Measurements from ENCODE around the gene LARGE1.
"Not testable (repeated sequence)": the region's sequence is repeated elsewhere in the genome, so short reads cannot be mapped to it uniquely, and the experiment has no call there.

The LARGE1 gene

GRCh38 chr22:33883961-33884808 lies 36.1 kb downstream of the LARGE1 start:
- no peak for DNase-seq (ENCODE audit: low read depth)

- no peak for DNase-seq (ENCODE audit: low read depth)
Observed at GRCh38 chr22:33883561-33883960, 36.7 kb downstream of the LARGE1 start.

DNA sequence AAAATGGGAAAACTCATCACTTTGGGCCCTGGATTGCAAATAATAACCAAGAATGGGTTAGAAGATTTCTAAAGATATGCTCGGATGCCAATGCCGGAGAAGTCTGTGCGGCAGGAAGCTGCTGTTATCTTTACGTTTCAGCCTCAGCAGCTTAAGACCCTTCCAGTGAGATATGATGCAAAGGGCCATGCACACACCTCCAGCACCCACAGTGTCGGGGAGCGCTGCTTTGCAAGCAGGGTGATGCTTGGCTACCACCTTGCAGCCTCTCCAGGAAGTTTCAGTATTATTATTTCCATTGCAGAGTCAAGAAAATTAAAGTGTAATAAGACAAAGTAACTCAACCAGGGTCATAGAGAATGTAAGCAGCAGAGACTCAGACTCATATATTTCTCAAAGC lies 37.3 kb downstream of the LARGE1 start:
- no peak for DNase-seq (ENCODE audit: low read depth)

GRCh38 chr22:33880986-33881385 lies 39.3 kb downstream of the LARGE1 start:
- DNase-seq (ENCODE audit: low read depth), result no peak

DNA sequence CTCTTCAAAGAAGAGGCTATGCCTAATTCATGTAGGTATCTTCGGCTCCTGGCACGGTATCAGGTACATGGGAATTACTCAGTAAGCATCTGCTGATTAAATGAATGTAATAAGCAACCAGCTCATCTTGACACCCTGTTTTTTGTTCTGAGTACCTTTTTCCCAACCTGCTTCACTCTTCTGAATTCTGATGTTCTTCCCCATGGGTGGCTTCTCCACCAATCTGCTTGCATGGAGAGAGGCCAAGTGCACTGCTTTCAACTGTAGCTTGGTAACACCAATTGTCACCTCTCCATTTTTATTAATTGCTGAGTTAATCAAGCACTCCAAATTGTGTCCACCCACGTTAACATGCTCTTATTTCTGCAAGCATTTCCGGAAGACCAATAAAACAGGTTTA lies 40.5 kb downstream of the LARGE1 start:
- DNase-seq (ENCODE audit: low read depth), result no peak

- no peak for DNase-seq (ENCODE audit: low read depth)
Observed at GRCh38 chr22:33875316-33875715, 45.0 kb downstream of the LARGE1 start.

- no peak for DNase-seq (ENCODE audit: low read depth)
Observed at GRCh38 chr22:33874206-33874605, 46.1 kb downstream of the LARGE1 start.

GRCh38 chr22:33873666-33874065 lies 46.6 kb downstream of the LARGE1 start:
- DNase-seq (ENCODE audit: low read depth), result no peak

DNA sequence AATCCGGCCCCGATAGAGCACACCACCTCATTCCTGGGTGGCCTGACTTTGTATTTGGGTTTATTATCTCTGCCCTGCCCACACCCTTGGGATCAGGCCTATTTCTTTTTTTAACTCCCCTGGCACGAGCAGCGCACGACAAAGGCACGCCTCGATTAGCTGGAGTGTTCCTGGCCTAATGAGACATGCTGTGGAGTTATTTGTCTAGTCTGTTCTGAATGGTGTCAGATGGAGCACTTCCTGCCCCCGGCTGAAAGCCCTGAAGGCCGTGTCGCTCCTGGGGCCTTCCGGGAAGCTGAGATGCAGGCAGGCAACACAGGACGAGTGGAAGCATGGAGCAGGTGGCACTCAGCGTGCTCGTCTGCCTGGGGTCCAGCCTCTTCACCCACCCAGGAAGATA lies 47.1 kb downstream of the LARGE1 start:
- DNase-seq (ENCODE audit: low read depth), result no peak

GRCh38 chr22:33871935-33872334 lies 48.3 kb downstream of the LARGE1 start:
- DNase-seq (ENCODE audit: low read depth), result no peak

GRCh38 chr22:33869946-33870345 lies 50.3 kb downstream of the LARGE1 start:
- no peak for DNase-seq (ENCODE audit: low read depth)

DNA sequence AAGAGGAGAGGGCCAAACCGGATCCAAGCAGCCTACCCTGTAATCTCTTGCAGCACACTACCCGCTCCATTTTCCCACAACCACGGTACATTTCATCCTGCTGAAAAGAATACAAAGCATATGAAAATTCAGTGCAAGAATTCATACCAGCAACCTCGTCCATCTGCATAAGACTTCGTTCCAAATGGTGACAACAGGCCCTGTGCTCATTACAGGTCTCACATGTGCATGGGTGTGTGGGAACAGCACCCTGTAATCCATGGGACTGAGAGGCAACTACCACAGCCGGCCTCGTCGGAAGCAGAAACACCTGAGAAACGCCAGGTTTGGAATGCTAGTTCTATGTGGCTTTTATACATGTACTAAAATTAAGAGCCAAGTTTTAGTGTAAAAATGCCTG lies 52.3 kb downstream of the LARGE1 start:
- DNase-seq (ENCODE audit: low read depth), result no peak

GRCh38 chr22:33867118-33867866 lies 53.0 kb downstream of the LARGE1 start:
- no peak for DNase-seq (ENCODE audit: low read depth)

- no peak for DNase-seq (ENCODE audit: low read depth)
Observed at GRCh38 chr22:33866511-33866910, 53.8 kb downstream of the LARGE1 start.

DNA sequence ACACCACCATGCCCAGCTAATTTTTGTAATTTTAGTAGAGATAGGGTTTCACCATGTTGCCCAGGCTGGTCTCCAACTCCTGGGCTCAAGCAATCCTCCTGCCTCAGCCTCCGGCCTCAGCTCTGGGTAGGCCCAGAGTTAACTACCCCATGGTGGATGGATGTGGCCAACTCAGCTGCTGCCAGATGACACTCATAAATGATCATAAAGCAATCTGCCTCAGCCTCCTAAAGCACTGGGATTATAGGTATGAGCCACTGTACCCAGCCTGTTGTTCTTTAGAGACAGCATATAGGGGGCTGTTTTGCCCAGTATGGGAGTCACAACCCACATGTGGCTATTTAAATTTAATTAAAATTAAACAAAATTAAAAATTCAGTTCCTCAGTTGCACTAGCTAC lies 54.3 kb downstream of the LARGE1 start:
- no peak for DNase-seq (ENCODE audit: low read depth)

- no peak for DNase-seq (ENCODE audit: low read depth)
Observed at GRCh38 chr22:33865248-33865647, 55.0 kb downstream of the LARGE1 start.

DNA sequence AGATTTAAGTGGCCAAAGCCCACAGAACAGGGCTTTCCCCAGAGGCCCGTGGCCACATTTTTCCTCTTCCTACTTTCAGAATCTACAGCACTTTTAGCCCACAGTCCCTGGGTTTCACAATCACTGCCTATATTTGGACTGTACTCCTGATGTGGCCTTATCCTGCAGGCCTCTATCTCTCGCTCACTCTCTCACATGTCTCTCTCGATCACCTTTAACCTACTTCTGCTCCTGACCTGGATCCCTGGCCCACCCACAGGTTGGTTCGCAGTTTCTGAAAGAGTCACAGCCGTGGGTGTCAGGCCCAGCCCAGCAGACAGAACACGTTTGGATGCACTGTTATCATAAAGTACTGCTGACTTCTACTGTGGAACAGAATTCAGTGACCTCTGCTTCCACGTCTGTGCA lies 55.5 kb downstream of the LARGE1 start:
- no peak for DNase-seq (ENCODE audit: low read depth)

GRCh38 chr22:33861216-33861875 lies 58.9 kb downstream of the LARGE1 start:
- DNase-seq (ENCODE audit: low read depth), result no peak

- no peak for DNase-seq (ENCODE audit: low read depth)
Observed at GRCh38 chr22:33860386-33860785, 59.9 kb downstream of the LARGE1 start.

- no peak for DNase-seq (ENCODE audit: low read depth)
Observed at GRCh38 chr22:33859311-33859710, 61.0 kb downstream of the LARGE1 start.

DNA sequence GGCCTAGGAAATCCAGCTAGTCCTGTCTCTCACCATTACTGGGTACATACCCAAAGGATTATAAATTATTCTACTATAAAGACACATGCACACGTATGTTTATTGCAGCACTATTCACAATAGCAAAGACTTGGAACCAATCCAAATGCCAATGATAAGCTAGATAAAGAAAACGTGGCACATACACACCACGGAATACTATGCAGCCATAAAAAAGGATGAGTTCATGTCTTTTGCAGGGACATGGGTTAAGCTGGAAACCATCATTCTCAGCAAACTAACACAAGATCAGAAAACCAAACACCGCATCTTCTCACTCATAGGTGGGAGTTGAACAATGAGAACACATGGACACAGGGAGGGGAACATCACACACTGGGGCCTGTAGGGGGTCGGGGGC lies 61.6 kb downstream of the LARGE1 start:
- DNase-seq (ENCODE audit: low read depth), result not testable (repeated sequence)

DNA sequence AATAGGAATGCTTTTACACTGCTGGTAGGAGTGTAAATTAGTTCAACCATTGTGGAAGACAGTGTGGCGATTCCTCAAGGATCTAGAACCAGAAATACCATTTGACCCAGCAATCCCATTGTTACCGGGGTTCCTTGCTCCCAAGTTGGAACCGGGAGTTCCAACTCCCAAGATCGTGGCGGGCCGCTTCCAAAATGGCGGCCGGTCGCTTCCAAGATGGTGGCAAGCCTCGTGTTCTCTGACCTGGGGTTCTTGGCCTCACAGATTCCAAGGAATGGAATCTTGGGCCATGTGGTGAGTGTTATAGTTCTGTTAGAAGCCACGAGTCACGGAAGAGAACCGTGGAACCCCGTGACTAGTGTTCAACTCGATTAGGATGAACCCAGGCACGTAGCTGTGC lies 62.5 kb downstream of the LARGE1 start:
- DNase-seq (ENCODE audit: low read depth), result not testable (repeated sequence)

- DNase-seq (ENCODE audit: low read depth), result no peak
Observed at GRCh38 chr22:33854724-33855123, 65.6 kb downstream of the LARGE1 start.

Data from HS-27A (cell line).